Endodermal cell (in vitro differentiated cells): ENCODE results near the gene COP1. TPM values are rescaled to one million over a fixed set of nuclear protein-coding genes. Genes with fewer than 3 reads are reported as not detected.

ENCODE experiments used
- DNase-seq: peaks from one replicate; pipeline ENCODE4 v3.0.0-alpha.2; 2017
- H3K27ac ChIP-seq: 2 replicates; pipeline ENCODE4 v1.5.1; 2013; ENCODE audit warnings: mild to moderate bottlenecking, low read depth, low read length, moderate library complexity
- H3K27me3 ChIP-seq: 2 replicates; pipeline ENCODE4 v1.6.1; 2013; ENCODE audit warnings: mild to moderate bottlenecking, low read length, moderate library complexity; ENCODE audit not compliant: insufficient read depth, control insufficient read depth, poor library complexity, severe bottlenecking
- H3K36me3 ChIP-seq: 2 replicates; pipeline ENCODE4 v1.7.0; 2013; ENCODE audit warnings: mild to moderate bottlenecking, low read length, moderate library complexity; ENCODE audit not compliant: control insufficient read depth, insufficient read depth
- H3K4me1 ChIP-seq: one replicate; pipeline ENCODE4 v1.7.0; 2013; ENCODE audit warnings: low read length; ENCODE audit not compliant: control insufficient read depth, insufficient read depth
- H3K4me3 ChIP-seq: 2 replicates; pipeline ENCODE4 v1.5.1; 2013; ENCODE audit warnings: mild to moderate bottlenecking, low read length, moderate library complexity
- H3K9ac ChIP-seq: 2 replicates; pipeline ENCODE4 v1.6.1; 2013; ENCODE audit warnings: mild to moderate bottlenecking, low read length, moderate library complexity; ENCODE audit not compliant: poor library complexity, severe bottlenecking; ENCODE audit errors: extremely low read depth
- H3K9me3 ChIP-seq: 2 replicates; pipeline ENCODE4 v1.6.1; 2013; ENCODE audit warnings: mild to moderate bottlenecking, low read length, moderate library complexity; ENCODE audit not compliant: control insufficient read depth
- H3K27ac Mint-ChIP-seq: 2 replicates; pipeline ENCODE4 v1.8.0; 2020; ENCODE audit warnings: mixed read lengths
- H3K27me3 Mint-ChIP-seq: 2 replicates; pipeline ENCODE4 v1.8.0; 2021; ENCODE audit warnings: mild to moderate bottlenecking, mixed read lengths; ENCODE audit not compliant: insufficient read depth
- H3K36me3 Mint-ChIP-seq: 2 replicates; pipeline ENCODE4 v1.8.0; 2020; ENCODE audit warnings: low read depth, mixed read lengths
- H3K4me1 Mint-ChIP-seq: 2 replicates; pipeline ENCODE4 v1.8.0; 2020; ENCODE audit warnings: mixed read lengths
- H3K4me3 Mint-ChIP-seq: 2 replicates; pipeline ENCODE4 v1.8.0; 2020; ENCODE audit warnings: mild to moderate bottlenecking, moderate library complexity, mixed read lengths
- H3K9me3 Mint-ChIP-seq: 2 replicates; pipeline ENCODE4 v1.8.0; 2020; ENCODE audit warnings: mild to moderate bottlenecking, mixed read lengths
- CTCF ChIP-seq: fragments of 200-600 bp; sonication (generic); conservative IDR thresholded peaks from 2 replicates; pipeline ENCODE4 v1.5.0; 2021; ENCODE audit warnings: antibody characterized with exemption, mild to moderate bottlenecking
- WGBS, 2 experiments: methylation state at CpG; one replicate each; pipeline versions ENCODE4 v1.1.5 to v1.1.7; 2013; ENCODE audit warnings: missing lambda C conversion rate in 2 of 2, mixed read lengths in 1 of 2; ENCODE audit not compliant: insufficient coverage in 1 of 2, insufficient read length in 1 of 2; 5-methylcytosine and 5-hydroxymethylcytosine counted together
- total RNA-seq, 2 donors: library from RNA; stranded (reverse); fragmentation: NEBNext Ultra II Directional in 1 of 2; extraction: Animal tissue kit (Norgen Biotek cat#: 25700) in 1 of 2; gene quantifications; 2 replicates in 1 of 2; 3 replicates in 1 of 2; pipeline ENCODE4 v1.2.1, GENCODE V29; 2021

The COP1 gene
- total RNA-seq, 2 donors from 2014 or later, result 70.1 to 70.6 TPM

- Histone ChIP-seq H3K27ac (no peak overlapping the region), H3K27me3 (no peaks in the 10 kb centered on the region), H3K9ac (no peak overlapping the region), H3K4me3 (no peak overlapping the region), H3K36me3 (no peaks in the 10 kb centered on the region), H3K4me1 (no peaks in the 10 kb centered on the region), H3K9me3 (no peaks in the 10 kb centered on the region)
- no peaks in the 10 kb centered on the region for H3K27me3 Mint-ChIP-seq
- 95% methylated on average over 1 of the region's 1 CpG; no CpG with 5 or more reads in 1 of the 2 experiments for WGBS, 2 experiments
- no peak for DNase-seq
- no peak overlapping the region for H3K4me3 Mint-ChIP-seq
- H3K36me3 Mint-ChIP-seq, result peaks cover 9% of the 10 kb centered on the region
- TF ChIP-seq CTCF, result no peak
- H3K9me3 Mint-ChIP-seq, result no peaks in the 10 kb centered on the region
- peaks cover 13% of the 10 kb centered on the region for H3K4me1 Mint-ChIP-seq
- H3K27ac Mint-ChIP-seq, result no peak overlapping the region
Measured at GRCh38 chr1:176199707-176200106, 7.4 kb downstream of the COP1 start.

GRCh38 chr1:176198413-176198812 is 8.7 kb downstream of the COP1 start:
- H3K27me3 Mint-ChIP-seq, result no peaks in the 10 kb centered on the region
- H3K9me3 Mint-ChIP-seq, result no peaks in the 10 kb centered on the region
- TF ChIP-seq CTCF, result no peak
- Histone ChIP-seq H3K27me3 (no peaks in the 10 kb centered on the region), H3K4me1 (no peaks in the 10 kb centered on the region), H3K4me3 (no peak overlapping the region), H3K9me3 (no peaks in the 10 kb centered on the region), H3K9ac (no peak overlapping the region), H3K36me3 (no peaks in the 10 kb centered on the region), H3K27ac (no peak overlapping the region)
- H3K4me3 Mint-ChIP-seq, result no peak overlapping the region
- peaks cover 10% of the 10 kb centered on the region for H3K4me1 Mint-ChIP-seq
- 86 to 94% methylated on average over 1 of the region's 2 CpGs for WGBS, 2 experiments
- no peak overlapping the region for H3K27ac Mint-ChIP-seq
- peaks cover 9% of the 10 kb centered on the region for H3K36me3 Mint-ChIP-seq
- no peak for DNase-seq

GRCh38 chr1:176196728-176197127 is 10.4 kb downstream of the COP1 start:
- no peak overlapping the region for H3K27ac Mint-ChIP-seq
- H3K4me3 Mint-ChIP-seq, result no peak overlapping the region
- Histone ChIP-seq H3K27ac (no peak overlapping the region), H3K9me3 (no peaks in the 10 kb centered on the region), H3K4me1 (no peaks in the 10 kb centered on the region), H3K36me3 (no peaks in the 10 kb centered on the region), H3K4me3 (no peak overlapping the region), H3K9ac (no peak overlapping the region), H3K27me3 (no peaks in the 10 kb centered on the region)
- H3K27me3 Mint-ChIP-seq, result no peaks in the 10 kb centered on the region
- peaks cover 21% of the 10 kb centered on the region for H3K4me1 Mint-ChIP-seq
- peaks cover 7% of the 10 kb centered on the region for H3K36me3 Mint-ChIP-seq
- 93 to 98% methylated on average over 3 to 5 of the region's 5 CpGs for WGBS, 2 experiments
- no peaks in the 10 kb centered on the region for H3K9me3 Mint-ChIP-seq
- TF ChIP-seq CTCF, result no peak
- no peak for DNase-seq
